HEK293 (cell line): ENCODE results near the gene ZBED5.

Experiments
- CTCF ChIA-PET: fragments of 350-600 bp; formaldehyde crosslinking; extraction: SDS; loops from one replicate; lab custom pipeline; 2021; ENCODE audit warnings: antibody characterized with exemption; lab: Yijun Ruan, JAX
- POLR2A ChIA-PET: fragments of 300-600 bp; formaldehyde crosslinking; extraction: SDS; loops from one replicate; lab custom pipeline; 2020; ENCODE audit warnings: antibody characterized with exemption, inconsistent platforms; lab: Yijun Ruan, JAX
- H3K27ac ChIP-seq: fragments of 200-500 bp; sonication (Bioruptor generic); 2 replicates; pipeline ENCODE4 v1.5.1; 2014; ENCODE audit warnings: low read depth, low read length, control low read depth, inconsistent platforms; ENCODE audit errors: extremely low read depth
- H3K36me3 ChIP-seq, 2 experiments: fragments of 200-500 bp in 1 of 2; sonication (Bioruptor generic) in 1 of 2; 1 replicate in 1 of 2; 2 replicates in 1 of 2; pipeline ENCODE4 v1.5.1; 2014 to 2017; ENCODE audit warnings: inconsistent platforms in 2 of 2, low read length in 2 of 2; ENCODE audit not compliant: control insufficient read depth in 2 of 2, insufficient read depth in 1 of 2
- H3K4me1 ChIP-seq: fragments of 200-500 bp; sonication (Bioruptor generic); 2 replicates; pipeline ENCODE4 v1.5.1; 2014; ENCODE audit warnings: mild to moderate bottlenecking, low read length, inconsistent platforms; ENCODE audit not compliant: control insufficient read depth, insufficient read depth
- H3K4me3 ChIP-seq: 2 replicates; pipeline ENCODE4 v1.5.1; 2011; ENCODE audit warnings: low read depth, mild to moderate bottlenecking, control low read depth, low read length, moderate library complexity
- H3K9me3 ChIP-seq: fragments of 200-500 bp; sonication (Bioruptor generic); 2 replicates; pipeline ENCODE4 v1.5.1; 2014; ENCODE audit warnings: low read depth, low read length, inconsistent platforms; ENCODE audit not compliant: control insufficient read depth, insufficient read depth
- CTCF ChIP-seq: fragments of 450-650 bp; formaldehyde crosslinking; IDR thresholded peaks from 2 replicates; pipeline ENCODE4 v1.5.1; 2016; ENCODE audit warnings: missing biosample characterization, missing genetic modification characterization
- MEIS1 ChIP-seq: sonication (generic); formaldehyde crosslinking; IDR thresholded peaks from 2 replicates; pipeline ENCODE4 v1.8.1; 2022; ENCODE audit warnings: missing genetic modification reagents, mild to moderate bottlenecking, borderline replicate concordance
- REPIN1 ChIP-seq: fragments of 450-650 bp; formaldehyde crosslinking; IDR thresholded peaks from 2 replicates; pipeline ENCODE4 v1.5.1; 2017; ENCODE audit warnings: missing biosample characterization, missing genetic modification characterization, low read depth
- SALL2 ChIP-seq: fragments of 450-650 bp; formaldehyde crosslinking; IDR thresholded peaks from 2 replicates; pipeline ENCODE4 v1.5.0; 2017; ENCODE audit warnings: missing biosample characterization, mild to moderate bottlenecking, missing genetic modification characterization, borderline replicate concordance
- WT1 ChIP-seq: fragments of 450-650 bp; formaldehyde crosslinking; IDR thresholded peaks from 2 replicates; pipeline ENCODE4 v1.5.1; 2016; ENCODE audit warnings: missing biosample characterization, missing genetic modification characterization
- YY2 ChIP-seq: fragments of 450-650 bp; formaldehyde crosslinking; IDR thresholded peaks from 2 replicates; pipeline ENCODE4 v1.5.1; 2016; ENCODE audit warnings: missing biosample characterization, missing genetic modification characterization
- ZFP41 ChIP-seq: fragments of 450-650 bp; formaldehyde crosslinking; IDR thresholded peaks from 2 replicates; pipeline ENCODE4 v1.5.1; 2016; ENCODE audit warnings: missing biosample characterization, missing genetic modification characterization, borderline replicate concordance
- ZFP69B ChIP-seq: fragments of 450-650 bp; formaldehyde crosslinking; IDR thresholded peaks from 2 replicates; pipeline ENCODE4 v1.5.1; 2016; ENCODE audit warnings: missing biosample characterization, missing genetic modification characterization
- ZNF211 ChIP-seq: fragments of 450-650 bp; formaldehyde crosslinking; IDR thresholded peaks from 2 replicates; pipeline ENCODE4 v1.5.1; 2016; ENCODE audit warnings: low read depth, missing biosample characterization, missing genetic modification characterization
- ZNF266 ChIP-seq: fragments of 450-650 bp; formaldehyde crosslinking; IDR thresholded peaks from 2 replicates; pipeline ENCODE4 v1.5.1; 2016; ENCODE audit warnings: missing biosample characterization, missing genetic modification characterization, low read depth
- ZNF394 ChIP-seq: fragments of 450-650 bp; formaldehyde crosslinking; IDR thresholded peaks from 2 replicates; pipeline ENCODE4 v1.5.1; 2016; ENCODE audit warnings: missing biosample characterization, missing genetic modification characterization, mild to moderate bottlenecking, moderate library complexity, borderline replicate concordance
- ZNF48 ChIP-seq: fragments of 450-650 bp; formaldehyde crosslinking; IDR thresholded peaks from 2 replicates; pipeline ENCODE4 v1.5.1; 2016; ENCODE audit warnings: missing biosample characterization, missing genetic modification characterization
- ZNF518A ChIP-seq: fragments of 450-650 bp; formaldehyde crosslinking; conservative IDR thresholded peaks from 2 replicates; pipeline ENCODE4 v1.5.1; 2016; ENCODE audit warnings: low read depth, missing biosample characterization, missing genetic modification characterization
- ZNF555 ChIP-seq: fragments of 450-650 bp; formaldehyde crosslinking; conservative IDR thresholded peaks from 2 replicates; pipeline ENCODE4 v1.5.1; 2017; ENCODE audit warnings: missing biosample characterization, mild to moderate bottlenecking, missing genetic modification characterization, inconsistent platforms
- ZNF843 ChIP-seq: fragments of 450-650 bp; formaldehyde crosslinking; IDR thresholded peaks from 2 replicates; pipeline ENCODE4 v1.5.1; 2016; ENCODE audit warnings: missing biosample characterization, missing genetic modification characterization
- TF ChIP-seq, protein P1 (sequence below): fragments of 450-650 bp; formaldehyde crosslinking; IDR thresholded peaks from 2 replicates; pipeline ENCODE4 v1.5.1; 2016; ENCODE audit warnings: missing biosample characterization, missing genetic modification characterization
- TF ChIP-seq, protein P2 (sequence below): fragments of 450-650 bp; formaldehyde crosslinking; IDR thresholded peaks from 2 replicates; pipeline ENCODE4 v1.5.1; 2016; ENCODE audit warnings: missing biosample characterization, missing genetic modification characterization, low read depth

The ZBED5 gene

DNA sequence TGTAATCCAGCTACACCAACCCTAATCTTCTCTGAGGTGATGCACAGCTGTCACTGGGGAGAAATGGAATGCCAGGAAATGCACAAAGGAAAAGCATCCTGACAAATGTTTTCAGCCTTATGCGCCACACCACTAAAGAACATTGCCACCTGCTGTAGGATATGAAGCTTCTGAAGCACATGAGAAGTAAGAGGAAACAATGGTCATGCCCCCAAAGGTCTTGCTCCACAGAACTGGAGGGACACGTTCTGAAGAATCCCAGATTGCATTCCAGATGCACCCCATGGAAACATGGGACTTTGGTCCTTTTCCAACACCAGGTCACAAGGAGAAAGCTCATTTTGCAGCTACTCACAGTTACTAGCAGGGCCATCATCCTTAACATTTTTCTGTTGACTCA is 48.7 kb upstream of the ZBED5 start:
- Histone ChIP-seq H3K9me3 (no peaks in the 10 kb centered on the region), H3K36me3 (no peaks in the 10 kb centered on the region), H3K27ac (no peak overlapping the region), H3K4me1 (no peaks in the 10 kb centered on the region)
- CTCF ChIA-PET, result interaction anchor here (0.7 to 1.8 kb wide), 7 partner anchors 13 to 302 kb away, joined by 3 to 6 read pairs (median 4); no protein-coding TSS in a partner anchor
- 0 out of 2 replicates have a peak, but pooled peaks have one; percentile 25 for TF ChIP-seq CTCF
- no peak for TF ChIP-seq ZNF518A (tag by site-specific recombination)
- TF ChIP-seq, all 188 proteins: peak for 1
- POLR2A ChIA-PET, result interaction anchor here (4.0 kb wide), 1 partner anchor 98 kb away, joined by 27 read pairs; the partner anchor contains the start of gene EIF4G2
- no peak overlapping the region for H3K4me3 ChIP-seq

DNA sequence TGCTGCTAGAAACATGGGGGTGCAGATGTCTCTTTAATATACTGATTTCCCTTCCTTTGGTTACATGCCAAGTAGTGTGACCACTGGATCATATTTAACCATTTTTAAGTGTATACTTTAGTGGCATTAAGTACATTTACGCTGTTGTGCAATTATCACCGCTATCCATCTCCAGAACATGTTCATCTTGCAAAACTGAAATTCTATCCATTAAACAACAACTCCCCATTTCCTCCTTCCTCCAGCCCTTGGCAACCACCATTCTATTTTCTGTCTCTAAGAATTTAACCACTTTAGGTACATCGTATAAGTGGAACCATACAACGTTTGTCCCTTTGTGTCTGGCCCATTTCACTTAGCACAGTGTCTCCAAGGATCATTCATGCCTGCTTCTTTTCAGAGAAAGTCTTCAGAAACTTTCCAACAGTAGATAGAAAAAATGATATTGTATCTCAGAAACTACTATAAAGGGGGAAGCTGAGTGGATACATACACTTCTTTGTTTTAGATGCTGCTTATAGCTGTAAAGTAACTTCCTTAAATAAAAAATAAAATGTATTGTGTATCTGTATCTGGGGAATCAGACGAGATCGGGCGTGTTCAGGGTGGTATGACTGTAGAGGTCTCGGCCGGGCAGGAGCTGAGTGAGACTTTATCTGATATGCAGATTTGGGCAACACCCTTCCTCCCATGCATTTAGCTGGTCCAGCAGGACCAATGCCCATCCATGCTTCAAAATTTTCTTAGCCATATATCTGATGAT is 44.6 kb upstream of the ZBED5 start:
- Histone ChIP-seq H3K4me1 (0 out of 2 replicates have a peak, but pooled peaks cover 5% of the 10 kb centered on the region), H3K4me3 (no peak overlapping the region), H3K9me3 (no peaks in the 10 kb centered on the region), H3K36me3 (no peaks in the 10 kb centered on the region), H3K27ac (no peak overlapping the region)
- ChIA-PET CTCF (interaction anchor here (1.1 kb wide), 1 partner anchor 31 kb away, joined by 3 read pairs; no protein-coding TSS in a partner anchor), POLR2A (interaction anchor here (1.3 kb wide), 1 partner anchor 94 kb away, joined by 5 read pairs; the partner anchor contains the start of gene EIF4G2)
- TF ChIP-seq REPIN1 (tag by site-specific recombination), result no peak
- TF ChIP-seq WT1 (tag by site-specific recombination), result peak; percentile 85

GRCh38 chr11:10900681-10901415 is 43.0 kb upstream of the ZBED5 start:
- Histone ChIP-seq H3K9me3 (no peaks in the 10 kb centered on the region), H3K4me3 (no peak overlapping the region), H3K4me1 (0 out of 2 replicates have a peak, but pooled peaks cover 5% of the 10 kb centered on the region), H3K36me3 (no peaks in the 10 kb centered on the region), H3K27ac (peak overlapping the region; percentile 78)
- POLR2A ChIA-PET, result interaction anchor here (0.9 to 3.9 kb wide), 10 partner anchors 9 to 360 kb away, joined by 3 to 62 read pairs (median 6); partner anchors contain the start of genes EIF4G2, RNF141 and ZBED5
- CTCF ChIA-PET, result interaction anchor here (0.5 to 3.2 kb wide), 7 partner anchors 10 to 960 kb away, joined by 3 to 14 read pairs (median 3); no protein-coding TSS in a partner anchor
- no peak for TF ChIP-seq MEIS1 (CRISPR knock-in tag)
- no peak for TF ChIP-seq ZNF394 (tag by site-specific recombination)
- no peak for TF ChIP-seq ZFP41
- no peak for TF ChIP-seq ZFP69B (tag by site-specific recombination)
- TF ChIP-seq ZNF48 (tag by site-specific recombination), result no peak
- TF ChIP-seq, protein P1, sequence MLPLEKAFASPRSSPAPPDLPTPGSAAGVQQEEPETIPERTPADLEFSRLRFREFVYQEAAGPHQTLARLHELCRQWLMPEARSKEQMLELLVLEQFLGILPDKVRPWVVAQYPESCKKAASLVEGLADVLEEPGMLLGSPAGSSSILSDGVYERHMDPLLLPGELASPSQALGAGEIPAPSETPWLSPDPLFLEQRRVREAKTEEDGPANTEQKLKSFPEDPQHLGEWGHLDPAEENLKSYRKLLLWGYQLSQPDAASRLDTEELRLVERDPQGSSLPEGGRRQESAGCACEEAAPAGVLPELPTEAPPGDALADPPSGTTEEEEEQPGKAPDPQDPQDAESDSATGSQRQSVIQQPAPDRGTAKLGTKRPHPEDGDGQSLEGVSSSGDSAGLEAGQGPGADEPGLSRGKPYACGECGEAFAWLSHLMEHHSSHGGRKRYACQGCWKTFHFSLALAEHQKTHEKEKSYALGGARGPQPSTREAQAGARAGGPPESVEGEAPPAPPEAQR (tag by site-specific recombination), result no peak
- no peak for TF ChIP-seq YY2
- TF ChIP-seq ZNF266, result no peak
- TF ChIP-seq SALL2, result no peak
- TF ChIP-seq, protein P2, sequence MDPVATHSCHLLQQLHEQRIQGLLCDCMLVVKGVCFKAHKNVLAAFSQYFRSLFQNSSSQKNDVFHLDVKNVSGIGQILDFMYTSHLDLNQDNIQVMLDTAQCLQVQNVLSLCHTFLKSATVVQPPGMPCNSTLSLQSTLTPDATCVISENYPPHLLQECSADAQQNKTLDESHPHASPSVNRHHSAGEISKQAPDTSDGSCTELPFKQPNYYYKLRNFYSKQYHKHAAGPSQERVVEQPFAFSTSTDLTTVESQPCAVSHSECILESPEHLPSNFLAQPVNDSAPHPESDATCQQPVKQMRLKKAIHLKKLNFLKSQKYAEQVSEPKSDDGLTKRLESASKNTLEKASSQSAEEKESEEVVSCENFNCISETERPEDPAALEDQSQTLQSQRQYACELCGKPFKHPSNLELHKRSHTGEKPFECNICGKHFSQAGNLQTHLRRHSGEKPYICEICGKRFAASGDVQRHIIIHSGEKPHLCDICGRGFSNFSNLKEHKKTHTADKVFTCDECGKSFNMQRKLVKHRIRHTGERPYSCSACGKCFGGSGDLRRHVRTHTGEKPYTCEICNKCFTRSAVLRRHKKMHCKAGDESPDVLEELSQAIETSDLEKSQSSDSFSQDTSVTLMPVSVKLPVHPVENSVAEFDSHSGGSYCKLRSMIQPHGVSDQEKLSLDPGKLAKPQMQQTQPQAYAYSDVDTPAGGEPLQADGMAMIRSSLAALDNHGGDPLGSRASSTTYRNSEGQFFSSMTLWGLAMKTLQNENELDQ (tag by site-specific recombination), result no peak
- TF ChIP-seq ZNF555 (tag by site-specific recombination), result no peak
- TF ChIP-seq ZNF843 (tag by site-specific recombination), result no peak
- no peak for TF ChIP-seq ZNF211 (tag by site-specific recombination)
